Thyroid gland (tissue), 4 donors: ENCODE data around the gene DGCR8.

Experiments
- POLR2A ChIP-seq, 2 donors: fragments of 450-650 bp; IDR thresholded peaks; one replicate each; pipeline ENCODE4 v1.6.1; 2017; ENCODE audit warnings: antibody characterized with exemption in 2 of 2, mild to moderate bottlenecking in 2 of 2, moderate library complexity in 1 of 2
- TF ChIP-seq, protein P1 (sequence below), 6 experiments: fragments of 200-600 bp in 3 of 6; fragments of 450-650 bp in 3 of 6; sonication (generic) in 3 of 6; IDR thresholded peaks; one replicate each; pipeline ENCODE4 v1.5.1; 2016 to 2019; ENCODE audit warnings: antibody characterized with exemption in 6 of 6, mild to moderate bottlenecking in 2 of 6, inconsistent platforms in 1 of 6, moderate library complexity in 1 of 6

DNA sequence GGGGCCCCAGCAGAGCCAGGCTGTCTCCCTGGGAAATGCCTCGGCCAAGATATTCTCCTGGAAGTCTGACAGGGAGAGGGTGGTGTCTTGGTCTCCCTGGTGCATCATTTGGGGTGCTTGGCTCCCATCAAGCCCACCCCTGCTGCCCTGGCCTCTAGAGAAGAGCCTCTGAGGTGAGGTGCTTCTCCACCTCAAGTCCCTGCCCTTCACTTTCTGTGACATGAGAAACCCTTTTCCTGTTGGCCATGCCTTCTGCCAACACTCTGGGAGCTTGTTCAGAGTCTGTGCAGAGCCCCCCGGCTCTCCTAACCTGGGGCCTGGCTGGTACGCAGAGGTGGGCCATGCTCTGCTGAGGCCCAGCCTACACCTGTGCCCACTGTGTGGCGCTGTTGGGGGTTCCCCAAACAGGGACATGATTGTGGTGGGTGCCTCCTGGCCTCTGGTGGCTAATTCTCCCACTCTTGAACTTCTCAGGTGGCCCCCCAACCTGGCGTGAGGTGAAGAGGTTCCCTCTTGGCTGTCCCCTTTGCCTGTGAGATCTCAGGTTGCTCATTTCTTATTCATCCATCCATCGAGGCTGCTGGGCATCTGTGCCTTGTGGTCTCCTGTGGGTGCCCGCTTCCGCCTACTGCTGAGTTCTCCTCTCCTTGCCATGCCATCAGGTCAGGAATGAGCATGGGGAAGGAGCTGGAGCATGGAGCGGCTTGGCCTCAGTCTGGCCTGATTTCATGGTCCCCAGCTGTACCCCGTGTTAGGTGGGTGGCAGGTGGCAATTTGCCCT lies 19.2 kb upstream of the DGCR8 start:
- TF ChIP-seq POLR2A (IDR thresholded peaks at IDR 0.05), result no peak
- TF ChIP-seq, protein P1, sequence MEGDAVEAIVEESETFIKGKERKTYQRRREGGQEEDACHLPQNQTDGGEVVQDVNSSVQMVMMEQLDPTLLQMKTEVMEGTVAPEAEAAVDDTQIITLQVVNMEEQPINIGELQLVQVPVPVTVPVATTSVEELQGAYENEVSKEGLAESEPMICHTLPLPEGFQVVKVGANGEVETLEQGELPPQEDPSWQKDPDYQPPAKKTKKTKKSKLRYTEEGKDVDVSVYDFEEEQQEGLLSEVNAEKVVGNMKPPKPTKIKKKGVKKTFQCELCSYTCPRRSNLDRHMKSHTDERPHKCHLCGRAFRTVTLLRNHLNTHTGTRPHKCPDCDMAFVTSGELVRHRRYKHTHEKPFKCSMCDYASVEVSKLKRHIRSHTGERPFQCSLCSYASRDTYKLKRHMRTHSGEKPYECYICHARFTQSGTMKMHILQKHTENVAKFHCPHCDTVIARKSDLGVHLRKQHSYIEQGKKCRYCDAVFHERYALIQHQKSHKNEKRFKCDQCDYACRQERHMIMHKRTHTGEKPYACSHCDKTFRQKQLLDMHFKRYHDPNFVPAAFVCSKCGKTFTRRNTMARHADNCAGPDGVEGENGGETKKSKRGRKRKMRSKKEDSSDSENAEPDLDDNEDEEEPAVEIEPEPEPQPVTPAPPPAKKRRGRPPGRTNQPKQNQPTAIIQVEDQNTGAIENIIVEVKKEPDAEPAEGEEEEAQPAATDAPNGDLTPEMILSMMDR (IDR thresholded peaks at IDR 0.05), result no peak
